Osteoblast (primary cell): ENCODE measurements around the gene ZNF140. TPM values are rescaled to one million over a fixed set of nuclear protein-coding genes. Genes with fewer than 3 reads are reported as not detected.

Experiments
- DNase-seq: peaks from one replicate; pipeline ENCODE4 v3.0.0; 2011; ENCODE audit warnings: low spot score, mixed read lengths; ENCODE audit not compliant: insufficient read length; ENCODE audit errors: missing footprints
- H2AFZ ChIP-seq: 2 replicates; pipeline ENCODE4 v1.6.0; 2011; ENCODE audit warnings: mild to moderate bottlenecking, low read length
- H3K27ac ChIP-seq: 2 replicates; pipeline ENCODE4 v1.5.1; 2011; ENCODE audit warnings: mild to moderate bottlenecking, low read depth, low read length, moderate library complexity
- H3K27me3 ChIP-seq: 2 replicates; pipeline ENCODE4 v1.6.0; 2012; ENCODE audit warnings: mild to moderate bottlenecking, control low read depth, inconsistent platforms, low read length, moderate library complexity; ENCODE audit not compliant: insufficient read depth
- H3K36me3 ChIP-seq: 2 replicates; pipeline ENCODE4 v1.5.1; 2011; ENCODE audit warnings: mild to moderate bottlenecking, low read length, control low read depth, moderate library complexity; ENCODE audit not compliant: insufficient read depth
- H3K4me1 ChIP-seq: 2 replicates; pipeline ENCODE4 v1.5.1; 2011; ENCODE audit warnings: mild to moderate bottlenecking, low read length, control low read depth, moderate library complexity; ENCODE audit not compliant: insufficient read depth
- H3K4me2 ChIP-seq: 2 replicates; pipeline ENCODE4 v1.6.0; 2011; ENCODE audit warnings: mild to moderate bottlenecking, low read length; ENCODE audit not compliant: insufficient read depth
- H3K4me3 ChIP-seq: fragments of 200-600 bp; sonication (generic); 3 replicates; pipeline ENCODE4 v1.5.1; 2012; ENCODE audit warnings: mild to moderate bottlenecking, low read length, inconsistent platforms; ENCODE audit not compliant: insufficient read depth
- H3K79me2 ChIP-seq: 2 replicates; pipeline ENCODE4 v1.6.0; 2012; ENCODE audit warnings: mild to moderate bottlenecking, low read length, control low read depth, inconsistent platforms; ENCODE audit not compliant: insufficient read depth
- H3K9me3 ChIP-seq: 2 replicates; pipeline ENCODE4 v1.5.1; 2011; ENCODE audit warnings: low read depth, low read length, control low read depth
- H4K20me1 ChIP-seq: 2 replicates; pipeline ENCODE4 v1.6.0; 2012; ENCODE audit warnings: mild to moderate bottlenecking, low read length, control low read depth; ENCODE audit not compliant: insufficient read depth
- total RNA-seq: library from RNA; depleted of rRNA; stranded (reverse); fragments of >200 nt; gene quantifications from 2 replicates; pipeline ENCODE4 v1.2.3, GENCODE V29; 2012
- TF ChIP-seq, protein P1 (sequence below): IDR thresholded peaks from 2 replicates; pipeline ENCODE4 v1.5.1; 2011; ENCODE audit warnings: mild to moderate bottlenecking, low read depth, low read length, moderate library complexity; ENCODE audit errors: extremely low read depth

The ZNF140 gene
- total RNA-seq, 1 donor = 21.0 TPM

GRCh38 chr12:133156125-133156690 is 75.5 kb downstream of the ZNF140 start:
- Histone ChIP-seq H3K4me1 (no peaks in the 10 kb centered on the region), H3K27ac (no peak overlapping the region), H3K79me2 (no peaks in the 10 kb centered on the region), H3K9me3 (peaks cover 26% of the 10 kb centered on the region), H3K4me3 (no peak overlapping the region), H3K36me3 (peaks cover 27% of the 10 kb centered on the region), H3K4me2 (no peak overlapping the region), H3K27me3 (no peaks in the 10 kb centered on the region), H2AFZ (no peak overlapping the region), H4K20me1 (no peaks in the 10 kb centered on the region)
- TF ChIP-seq, protein P1, sequence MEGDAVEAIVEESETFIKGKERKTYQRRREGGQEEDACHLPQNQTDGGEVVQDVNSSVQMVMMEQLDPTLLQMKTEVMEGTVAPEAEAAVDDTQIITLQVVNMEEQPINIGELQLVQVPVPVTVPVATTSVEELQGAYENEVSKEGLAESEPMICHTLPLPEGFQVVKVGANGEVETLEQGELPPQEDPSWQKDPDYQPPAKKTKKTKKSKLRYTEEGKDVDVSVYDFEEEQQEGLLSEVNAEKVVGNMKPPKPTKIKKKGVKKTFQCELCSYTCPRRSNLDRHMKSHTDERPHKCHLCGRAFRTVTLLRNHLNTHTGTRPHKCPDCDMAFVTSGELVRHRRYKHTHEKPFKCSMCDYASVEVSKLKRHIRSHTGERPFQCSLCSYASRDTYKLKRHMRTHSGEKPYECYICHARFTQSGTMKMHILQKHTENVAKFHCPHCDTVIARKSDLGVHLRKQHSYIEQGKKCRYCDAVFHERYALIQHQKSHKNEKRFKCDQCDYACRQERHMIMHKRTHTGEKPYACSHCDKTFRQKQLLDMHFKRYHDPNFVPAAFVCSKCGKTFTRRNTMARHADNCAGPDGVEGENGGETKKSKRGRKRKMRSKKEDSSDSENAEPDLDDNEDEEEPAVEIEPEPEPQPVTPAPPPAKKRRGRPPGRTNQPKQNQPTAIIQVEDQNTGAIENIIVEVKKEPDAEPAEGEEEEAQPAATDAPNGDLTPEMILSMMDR = no peak
- no peak for DNase-seq

Other genes starting within 250 kb of the ZNF140 start
- 54.8 and 55.0 TPM in 2 replicates for gene CHFR, start 193.3 kb upstream of the ZNF140 start, total RNA-seq
- 10.9 and 13.6 TPM in 2 replicates for gene ZNF605, start 124.6 kb upstream of the ZNF140 start, total RNA-seq
- gene ZNF26, start 94.6 kb upstream of the ZNF140 start, total RNA-seq = 20.3 and 22.1 TPM in 2 replicates
- gene ZNF84, start 43.4 kb upstream of the ZNF140 start, total RNA-seq = 28.9 and 30.0 TPM in 2 replicates
- gene ZNF891, start 49.4 kb downstream of the ZNF140 start, total RNA-seq = 1.4 and 1.5 TPM in 2 replicates
- gene ZNF10, start 49.7 kb downstream of the ZNF140 start, total RNA-seq = 9.8 and 11.5 TPM in 2 replicates
- 18.9 and 20.3 TPM in 2 replicates for gene ZNF268, start 100.6 kb downstream of the ZNF140 start, total RNA-seq
- not detected in 2 replicates for gene ANHX, start 155.0 kb downstream of the ZNF140 start, total RNA-seq